ENCODE results near the gene CACNA1S.
A peak's percentile ranks its signal among the peaks of the same experiment; 100 is the strongest.

The CACNA1S gene

DNA sequence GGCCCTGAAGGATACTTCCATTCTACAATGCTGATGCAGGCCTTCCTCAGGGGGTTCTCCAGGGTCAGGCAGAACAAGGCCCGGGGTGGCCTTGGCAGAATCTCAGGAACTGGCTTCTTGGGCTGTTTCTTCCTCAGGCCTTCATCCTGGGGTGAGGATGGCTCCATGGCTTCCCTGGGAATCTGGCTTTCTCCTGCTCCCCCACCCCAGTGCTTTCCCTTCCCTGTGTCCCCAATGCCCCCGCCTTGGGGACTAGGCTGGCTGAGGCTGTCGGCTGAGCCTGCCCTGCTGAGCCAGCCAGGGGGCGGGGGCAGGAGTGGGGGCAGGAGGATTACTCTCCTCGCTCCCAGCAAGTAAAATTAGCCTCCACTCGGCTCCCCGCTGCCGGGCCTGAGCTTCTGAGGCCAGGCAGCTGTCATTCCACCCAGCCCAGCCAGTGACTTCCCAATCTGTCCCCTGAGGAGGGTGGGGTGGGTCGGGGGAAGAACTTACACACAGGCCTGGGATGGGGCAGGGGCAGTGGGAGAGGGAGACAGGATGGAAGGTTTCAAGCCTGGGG, at the start of gene CACNA1S:
Gene CACNA1S (minus strand): TSS at position 254 of the 559 bp plus-strand sequence. CDS start 87 bp downstream, at position 167.
- H3K27ac Mint-ChIP-seq: no peak within 1 kb of the TSS
- H3K4me3 Mint-ChIP-seq: no peak within 1 kb of the TSS
- no peaks in the 10 kb centered on the region for H3K36me3 Mint-ChIP-seq
- H3K4me1 Mint-ChIP-seq: peaks cover 2% of the 10 kb centered on the region
- no peaks in the 10 kb centered on the region for H3K9me3 Mint-ChIP-seq
- DNase-seq (ENCODE audit: low spot score in 2 of 2) (no peak), ATAC-seq (ENCODE audit: low read depth) (no peak)
- H3K27me3 Mint-ChIP-seq: peaks cover 21% of the 10 kb centered on the region

DNA sequence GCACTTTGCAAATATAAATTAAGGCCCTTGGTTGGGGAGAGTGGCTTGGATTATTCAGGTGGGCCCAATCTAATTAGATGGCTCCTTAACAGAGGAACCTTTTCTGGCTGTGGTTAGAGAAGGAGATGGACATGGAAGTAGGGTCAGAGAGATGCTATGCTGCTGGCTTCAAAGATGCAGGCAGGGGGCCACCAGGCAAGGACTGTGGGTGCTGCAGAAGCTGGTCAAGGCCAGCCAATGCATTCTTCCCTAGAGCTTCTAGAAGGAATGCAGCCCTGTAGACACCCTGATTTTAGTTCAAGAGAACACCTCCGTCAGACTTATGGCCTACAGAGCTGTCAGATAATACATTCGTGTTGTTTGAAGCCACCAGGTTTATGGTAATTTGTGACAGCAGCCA, 45.7 kb upstream of the CACNA1S start:
- Mint-ChIP-seq H3K9me3 (no peaks in the 10 kb centered on the region), H3K27ac (no peak overlapping the region), H3K4me3 (no peak overlapping the region), H3K4me1 (peaks cover 11% of the 10 kb centered on the region), H3K36me3 (no peaks in the 10 kb centered on the region), H3K27me3 (peaks cover 18% of the 10 kb centered on the region)
- no peak for DNase-seq (ENCODE audit: low spot score in 2 of 2)
- ATAC-seq (ENCODE audit: low read depth): no peak

DNA sequence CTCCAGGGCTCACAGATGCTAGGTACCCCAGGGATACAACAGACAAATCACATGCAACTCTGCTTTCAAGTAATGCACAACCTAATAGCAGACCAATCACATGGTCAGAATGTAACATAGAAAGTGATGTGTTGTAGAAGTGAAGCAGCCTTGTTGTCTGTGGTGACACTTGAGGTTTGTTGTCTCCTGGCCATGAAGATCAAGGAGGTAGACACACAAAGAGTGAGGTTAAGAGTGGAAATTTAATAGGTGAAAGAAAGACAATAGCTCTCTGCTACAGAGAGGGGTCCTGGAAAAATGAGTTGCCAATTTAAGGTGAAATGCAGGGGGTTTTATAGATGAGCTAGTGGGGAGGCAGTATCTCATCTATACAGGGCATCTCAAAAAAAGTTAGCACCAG, 44.6 kb upstream of the CACNA1S start:
- no peak overlapping the region for H3K4me3 Mint-ChIP-seq
- ATAC-seq (ENCODE audit: low read depth): no peak
- no peak for DNase-seq (ENCODE audit: low spot score in 2 of 2)

DNA sequence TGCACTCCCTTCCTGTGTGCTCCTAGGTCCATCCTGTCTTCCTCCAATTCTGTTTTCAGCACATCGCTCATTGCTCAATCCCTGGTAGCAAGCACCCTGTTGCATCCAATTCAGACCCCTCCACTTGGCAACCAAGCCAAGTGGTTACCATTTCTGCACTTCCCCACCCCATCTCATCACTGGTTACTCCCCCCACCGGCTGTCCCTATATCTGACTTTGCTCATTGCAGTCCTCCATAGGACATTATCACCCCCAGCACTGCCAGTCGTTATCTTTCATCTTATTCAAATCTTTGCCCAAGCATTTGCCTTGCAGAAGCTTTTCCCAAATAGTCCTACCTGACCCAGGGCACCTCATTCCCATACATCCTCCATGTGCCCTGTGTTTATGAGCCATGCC, 44.1 kb upstream of the CACNA1S start:
- Mint-ChIP-seq H3K9me3 (no peaks in the 10 kb centered on the region), H3K36me3 (no peaks in the 10 kb centered on the region), H3K27ac (no peak overlapping the region), H3K27me3 (peaks cover 18% of the 10 kb centered on the region), H3K4me1 (peaks cover 15% of the 10 kb centered on the region), H3K4me3 (no peak overlapping the region)
- DNase-seq (ENCODE audit: low spot score in 2 of 2) (no peak), ATAC-seq (ENCODE audit: low read depth) (no peak)

More for the DNA sequence above, 44.6 kb upstream of the CACNA1S start:
- H3K27ac Mint-ChIP-seq: no peak overlapping the region
- no peaks in the 10 kb centered on the region for H3K9me3 Mint-ChIP-seq
- H3K27me3 Mint-ChIP-seq: peaks cover 18% of the 10 kb centered on the region
- H3K36me3 Mint-ChIP-seq: no peaks in the 10 kb centered on the region
- H3K4me1 Mint-ChIP-seq: peaks cover 15% of the 10 kb centered on the region

DNA sequence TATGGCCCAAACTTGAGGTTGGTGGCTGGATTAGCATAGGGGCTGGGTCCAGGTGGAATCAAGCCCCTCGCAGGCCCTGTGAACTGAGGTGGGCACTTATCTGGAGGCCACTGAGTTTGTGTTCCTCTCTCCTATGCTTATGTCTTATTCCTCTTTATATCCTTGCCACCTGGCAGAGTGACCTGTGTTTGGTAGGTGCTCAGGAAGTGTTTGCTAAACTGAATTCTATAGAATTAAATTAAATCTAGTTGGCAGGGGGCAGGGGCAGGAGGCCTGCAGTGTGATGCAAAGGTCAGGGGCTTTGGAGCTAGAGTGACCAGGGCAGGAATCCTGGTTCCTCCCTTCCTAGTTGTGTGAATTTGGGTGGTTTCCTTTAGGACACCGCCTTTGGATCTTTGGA, 43.1 kb upstream of the CACNA1S start:
- H3K27me3 Mint-ChIP-seq: peaks cover 18% of the 10 kb centered on the region
- no peak overlapping the region for H3K4me3 Mint-ChIP-seq
- no peaks in the 10 kb centered on the region for H3K9me3 Mint-ChIP-seq
- peaks cover 4% of the 10 kb centered on the region for H3K36me3 Mint-ChIP-seq
- DNase-seq (ENCODE audit: low spot score in 2 of 2) (no peak), ATAC-seq (ENCODE audit: low read depth) (no peak)
- no peak overlapping the region for H3K27ac Mint-ChIP-seq
- peaks cover 15% of the 10 kb centered on the region for H3K4me1 Mint-ChIP-seq

DNA sequence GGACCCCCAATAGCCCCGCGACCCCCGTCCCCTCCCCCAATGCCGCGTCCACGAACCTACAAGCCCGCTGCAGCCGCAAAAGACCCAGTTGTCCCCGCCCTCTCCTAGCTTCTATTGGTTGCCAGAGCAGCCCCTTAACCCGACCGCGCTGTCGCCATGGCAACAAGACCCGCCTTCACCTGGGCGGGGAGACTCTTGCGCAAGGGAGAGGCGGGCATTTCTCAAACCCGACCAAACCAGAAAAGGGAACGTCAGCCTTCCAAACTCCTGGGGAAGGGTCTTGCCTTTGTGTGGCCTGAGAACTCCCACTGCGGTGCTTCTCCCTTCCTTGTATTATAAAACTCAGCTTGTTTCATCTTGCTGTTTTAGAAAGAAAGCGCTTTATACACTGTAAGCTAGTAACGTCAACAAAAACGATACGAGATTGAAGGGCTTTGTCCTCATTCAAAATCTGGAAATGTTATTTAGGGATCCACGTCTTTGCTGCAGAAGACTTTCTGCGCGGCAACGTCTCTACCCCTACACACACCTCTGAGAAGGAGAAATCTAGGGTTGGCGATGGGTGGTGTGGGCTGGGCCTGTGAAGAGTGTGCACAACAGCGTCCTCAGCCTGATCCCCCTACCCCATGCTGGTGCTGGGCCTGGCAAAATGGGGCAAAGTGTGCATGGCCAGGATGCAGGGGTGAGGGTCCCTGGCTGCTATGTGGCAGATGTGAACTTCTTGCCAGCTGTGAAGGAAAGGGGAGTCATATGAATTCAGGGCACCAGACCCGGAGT, 42.4 kb upstream of the CACNA1S start, which contains the start of gene TMEM9:
Gene TMEM9 (minus strand): TSS at position 86 of the 777 bp plus-strand sequence. CDS start 551 bp downstream, outside the sequence.
- Mint-ChIP-seq H3K9me3 (no peaks in the 10 kb centered on the region), H3K4me3 (peak within 1 kb of the TSS; percentile 92), H3K4me1 (peaks cover 15% of the 10 kb centered on the region), H3K27ac (peak within 1 kb of the TSS; percentile 84), H3K36me3 (peaks cover 4% of the 10 kb centered on the region), H3K27me3 (peaks cover 18% of the 10 kb centered on the region)
- ATAC-seq (ENCODE audit: low read depth) (peak; percentile 98), DNase-seq (ENCODE audit: low spot score in 2 of 2) (peak; percentile 98 to 99)

DNA sequence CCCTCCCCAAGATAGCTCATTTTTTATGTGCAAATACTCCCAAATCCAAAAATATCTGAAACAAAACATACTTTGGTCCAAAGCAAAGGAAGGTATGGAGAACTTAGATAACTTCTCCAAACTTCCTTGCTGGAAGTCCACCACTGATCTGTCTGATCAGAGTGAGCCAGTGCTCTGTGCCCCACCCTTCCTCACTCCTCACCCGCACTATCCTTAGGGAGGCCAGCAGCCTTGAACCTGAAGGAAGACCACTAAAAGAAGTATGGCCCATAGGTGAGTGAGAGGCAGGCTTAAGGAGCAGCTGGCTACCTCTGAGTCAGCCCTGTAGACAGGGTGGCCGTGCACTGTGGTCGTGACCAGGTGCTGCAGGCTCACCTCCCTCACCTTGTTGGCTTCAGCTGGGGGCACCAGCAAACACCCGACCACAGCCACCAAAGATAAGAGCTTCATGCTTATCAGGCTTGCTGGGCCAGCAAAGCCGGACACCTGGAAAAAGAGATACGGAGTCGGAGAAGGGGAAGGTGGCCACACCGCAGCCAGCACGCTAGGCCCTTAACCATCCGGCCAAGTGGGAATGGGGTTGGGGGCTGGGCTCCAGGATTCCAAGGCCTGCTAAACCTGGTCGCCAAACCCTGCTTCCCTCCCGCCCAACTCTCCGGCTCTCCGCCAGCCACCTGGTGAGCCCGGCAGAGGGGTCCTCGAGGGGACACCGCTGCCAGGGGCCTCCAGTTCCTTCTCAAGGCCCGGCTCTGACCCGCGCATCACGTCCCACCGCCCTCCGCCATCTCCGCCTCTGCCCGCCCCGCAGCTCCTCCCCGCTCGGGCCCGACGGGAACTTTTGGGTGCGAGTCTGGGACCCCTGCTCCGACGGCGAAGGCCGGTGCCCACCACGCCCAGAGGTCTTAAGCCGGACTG, 41.5 kb upstream of the CACNA1S start:
- H3K27me3 Mint-ChIP-seq: peaks cover 15% of the 10 kb centered on the region
- peaks cover 15% of the 10 kb centered on the region for H3K4me1 Mint-ChIP-seq
- peak; percentile 69 for ATAC-seq (ENCODE audit: low read depth)
- H3K9me3 Mint-ChIP-seq: no peaks in the 10 kb centered on the region
- DNase-seq (ENCODE audit: low spot score in 2 of 2): no peak
- peak overlapping the region; percentile 84 for H3K27ac Mint-ChIP-seq
- H3K36me3 Mint-ChIP-seq: peaks cover 6% of the 10 kb centered on the region
- peak overlapping the region; percentile 92 for H3K4me3 Mint-ChIP-seq

DNA sequence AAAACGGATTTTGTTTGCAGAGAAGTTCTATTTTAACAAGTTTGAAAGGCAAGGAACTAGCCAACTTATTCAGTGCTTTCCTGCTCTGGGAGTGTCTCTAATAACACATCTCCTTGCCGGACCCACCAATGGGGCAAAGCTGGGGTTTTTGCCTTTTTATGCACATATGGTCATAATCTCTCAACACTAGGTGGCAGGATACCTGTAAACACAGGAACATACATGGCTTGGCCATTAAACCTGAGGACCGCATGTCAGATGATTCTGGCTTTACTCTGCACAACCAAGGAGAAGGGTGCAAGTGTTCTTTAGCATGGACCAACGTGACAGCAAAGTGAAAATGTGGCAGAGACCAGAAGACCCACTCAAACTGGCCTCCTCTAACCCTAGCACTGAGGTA, 37.2 kb upstream of the CACNA1S start:
- no peak for DNase-seq (ENCODE audit: low spot score in 2 of 2)
- Mint-ChIP-seq H3K36me3 (peaks cover 29% of the 10 kb centered on the region), H3K9me3 (no peaks in the 10 kb centered on the region), H3K27ac (no peak overlapping the region), H3K27me3 (no peaks in the 10 kb centered on the region), H3K4me1 (peaks cover 11% of the 10 kb centered on the region), H3K4me3 (no peak overlapping the region)
- ATAC-seq (ENCODE audit: low read depth): no peak

DNA sequence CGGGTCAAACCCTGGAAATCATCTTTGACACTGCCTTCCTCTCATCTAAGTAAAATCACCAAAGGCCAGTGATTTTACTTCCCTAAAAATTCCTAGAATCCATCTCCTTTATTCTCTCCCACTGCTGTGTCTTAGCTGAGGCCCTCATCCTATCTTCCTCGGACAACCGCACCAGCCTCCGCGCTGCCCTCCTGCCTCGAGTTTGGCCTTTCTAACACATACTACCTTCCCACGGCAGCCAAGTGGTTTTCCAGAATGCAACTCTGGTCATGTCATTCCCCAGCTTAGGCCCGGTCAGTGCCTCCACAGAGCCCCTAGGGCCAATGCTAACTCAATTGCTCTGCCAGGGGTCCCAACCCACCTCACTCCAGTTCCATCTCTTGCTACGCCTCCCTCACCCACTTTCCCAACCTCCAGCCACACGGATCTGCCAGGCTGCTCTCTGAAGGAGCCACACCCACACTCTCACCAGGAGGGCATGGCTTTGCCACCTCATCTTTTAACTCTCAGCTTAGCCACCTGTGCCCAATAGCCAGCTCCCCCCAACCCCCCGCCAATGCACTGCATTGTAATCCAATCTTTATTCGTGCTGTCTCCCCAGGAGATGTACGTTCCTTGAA, 35.3 kb upstream of the CACNA1S start:
- Mint-ChIP-seq H3K36me3 (peaks cover 45% of the 10 kb centered on the region), H3K4me3 (no peak overlapping the region), H3K9me3 (no peaks in the 10 kb centered on the region), H3K27ac (no peak overlapping the region), H3K27me3 (no peaks in the 10 kb centered on the region), H3K4me1 (peaks cover 3% of the 10 kb centered on the region)
- DNase-seq (ENCODE audit: low spot score in 2 of 2) (no peak), ATAC-seq (ENCODE audit: low read depth) (no peak)

DNA sequence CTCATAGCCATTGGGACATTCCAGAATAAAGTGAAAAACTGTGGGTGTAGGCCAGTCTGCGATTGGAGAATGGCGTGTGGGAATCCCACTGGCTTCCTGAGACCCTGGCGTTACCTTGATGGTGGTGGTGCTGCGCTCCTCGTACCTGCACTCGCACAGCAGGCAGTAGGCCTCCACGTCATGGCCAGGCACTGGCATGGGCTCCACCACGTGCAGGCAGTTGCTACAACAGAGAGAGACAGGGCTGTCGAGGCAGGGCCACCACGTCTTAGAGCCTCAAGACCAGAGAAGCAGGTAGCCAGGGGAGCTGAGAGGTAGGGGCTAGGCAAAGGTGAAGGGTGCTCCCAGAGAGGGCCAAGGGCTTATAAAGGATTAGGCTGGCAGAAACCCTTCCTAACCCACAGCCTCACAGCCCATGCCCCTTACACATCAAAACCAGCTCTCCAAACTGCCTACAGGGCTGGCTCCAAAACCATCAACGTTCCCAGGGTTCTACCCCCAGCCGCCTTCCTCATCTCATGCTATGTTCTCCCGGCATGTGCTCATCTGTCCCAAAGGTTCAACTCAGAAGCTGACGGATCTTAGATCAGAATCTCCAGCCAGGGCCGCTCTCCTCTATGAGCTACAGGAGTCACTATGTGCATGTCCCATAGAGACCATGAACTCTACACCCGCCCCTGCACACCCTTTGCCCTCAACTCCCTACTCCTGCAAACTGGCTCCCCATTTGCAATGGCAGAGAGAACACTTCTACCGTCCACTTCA, 34.6 kb upstream of the CACNA1S start:
- Mint-ChIP-seq H3K36me3 (peaks cover 48% of the 10 kb centered on the region), H3K9me3 (no peaks in the 10 kb centered on the region), H3K27me3 (no peaks in the 10 kb centered on the region), H3K27ac (no peak overlapping the region), H3K4me3 (no peak overlapping the region), H3K4me1 (peaks cover under 1% of the 10 kb centered on the region)
- DNase-seq (ENCODE audit: low spot score in 2 of 2): no peak
- ATAC-seq (ENCODE audit: low read depth): no peak

DNA sequence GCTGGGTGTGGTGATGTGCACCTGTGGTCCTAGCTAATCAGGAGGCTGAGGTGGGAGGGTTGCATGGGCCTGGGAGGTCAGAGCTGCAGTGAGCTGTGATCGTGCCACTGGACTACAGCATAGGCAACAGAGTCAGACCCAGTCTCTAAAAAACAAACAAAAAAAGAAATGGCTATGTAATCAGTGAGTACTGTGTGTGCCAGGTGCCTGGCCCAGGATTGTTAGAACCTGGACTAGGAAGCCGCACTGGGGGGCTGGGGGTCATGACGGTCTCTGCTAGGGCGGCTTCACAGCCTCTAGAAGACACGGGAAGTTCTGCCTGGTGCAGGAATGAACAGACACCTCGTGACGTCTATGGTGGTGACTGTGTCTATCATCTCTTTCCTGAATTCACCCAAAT, 33.6 kb upstream of the CACNA1S start:
- Mint-ChIP-seq H3K9me3 (no peaks in the 10 kb centered on the region), H3K4me1 (no peaks in the 10 kb centered on the region), H3K36me3 (peaks cover 45% of the 10 kb centered on the region), H3K27ac (no peak overlapping the region), H3K4me3 (no peak overlapping the region), H3K27me3 (no peaks in the 10 kb centered on the region)
- ATAC-seq (ENCODE audit: low read depth) (no peak), DNase-seq (ENCODE audit: low spot score in 2 of 2) (no peak)

DNA sequence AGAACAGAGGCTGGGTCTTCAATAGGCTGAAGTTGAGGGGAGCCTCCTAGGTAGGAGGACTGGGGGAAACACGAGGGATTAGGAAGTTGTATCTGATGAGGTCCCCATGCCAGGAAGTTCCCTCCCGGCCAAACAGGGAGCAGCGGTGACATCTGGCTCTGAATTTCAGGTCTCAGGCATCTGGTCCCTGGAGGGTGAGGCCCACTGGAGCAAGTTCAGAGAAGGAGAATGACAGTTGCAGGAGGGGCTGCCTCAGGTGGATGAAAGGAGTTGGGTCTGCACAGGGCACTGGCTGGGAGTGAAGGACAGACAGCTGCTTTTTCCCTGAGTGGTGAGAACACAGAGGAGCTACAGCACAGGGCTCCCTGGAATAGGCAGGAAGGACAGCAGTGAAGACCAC, 32.9 kb upstream of the CACNA1S start:
- Mint-ChIP-seq H3K4me1 (no peaks in the 10 kb centered on the region), H3K4me3 (no peak overlapping the region), H3K27me3 (no peaks in the 10 kb centered on the region), H3K36me3 (peaks cover 44% of the 10 kb centered on the region), H3K27ac (no peak overlapping the region), H3K9me3 (no peaks in the 10 kb centered on the region)
- ATAC-seq (ENCODE audit: low read depth) (no peak), DNase-seq (ENCODE audit: low spot score in 2 of 2) (no peak)

DNA sequence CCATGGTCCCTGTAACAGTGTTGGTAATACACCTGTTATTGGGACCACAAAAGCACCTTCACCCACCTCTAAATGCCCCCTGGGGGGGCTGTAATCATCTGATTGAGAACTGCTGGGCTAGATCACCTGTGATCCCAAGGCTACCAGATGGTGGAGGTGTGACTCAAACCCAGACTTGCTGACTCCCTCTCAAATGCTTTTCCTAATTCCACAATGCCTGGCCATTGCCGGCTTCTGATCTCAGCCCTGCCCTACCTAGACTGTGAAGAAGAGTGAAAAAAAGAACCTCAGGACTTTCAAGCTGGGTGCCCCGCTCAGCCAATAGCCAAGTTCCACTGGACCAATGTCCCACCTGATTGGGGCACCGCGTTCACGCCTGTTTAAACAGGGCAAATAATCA, 32.5 kb upstream of the CACNA1S start:
- Mint-ChIP-seq H3K27me3 (no peaks in the 10 kb centered on the region), H3K4me3 (no peak overlapping the region), H3K9me3 (no peaks in the 10 kb centered on the region), H3K4me1 (no peaks in the 10 kb centered on the region), H3K27ac (no peak overlapping the region), H3K36me3 (peaks cover 44% of the 10 kb centered on the region)
- ATAC-seq (ENCODE audit: low read depth) (no peak), DNase-seq (ENCODE audit: low spot score in 2 of 2) (no peak)
